Stimulated activated CD8-positive, alpha-beta memory T cell treated with anti-CD3 and anti-CD28 coated beads, Interleukin-12 subunit alpha, Interleukin-12 subunit beta, amount 100 ng/mL, for 4 hours (primary cell): ENCODE results near the gene MAN2B2.

Experiments used
- DNase-seq: peaks from one replicate; pipeline ENCODE4 v3.0.0-alpha.2; 2020; ENCODE audit warnings: low read depth

Gene MAN2B2

DNA sequence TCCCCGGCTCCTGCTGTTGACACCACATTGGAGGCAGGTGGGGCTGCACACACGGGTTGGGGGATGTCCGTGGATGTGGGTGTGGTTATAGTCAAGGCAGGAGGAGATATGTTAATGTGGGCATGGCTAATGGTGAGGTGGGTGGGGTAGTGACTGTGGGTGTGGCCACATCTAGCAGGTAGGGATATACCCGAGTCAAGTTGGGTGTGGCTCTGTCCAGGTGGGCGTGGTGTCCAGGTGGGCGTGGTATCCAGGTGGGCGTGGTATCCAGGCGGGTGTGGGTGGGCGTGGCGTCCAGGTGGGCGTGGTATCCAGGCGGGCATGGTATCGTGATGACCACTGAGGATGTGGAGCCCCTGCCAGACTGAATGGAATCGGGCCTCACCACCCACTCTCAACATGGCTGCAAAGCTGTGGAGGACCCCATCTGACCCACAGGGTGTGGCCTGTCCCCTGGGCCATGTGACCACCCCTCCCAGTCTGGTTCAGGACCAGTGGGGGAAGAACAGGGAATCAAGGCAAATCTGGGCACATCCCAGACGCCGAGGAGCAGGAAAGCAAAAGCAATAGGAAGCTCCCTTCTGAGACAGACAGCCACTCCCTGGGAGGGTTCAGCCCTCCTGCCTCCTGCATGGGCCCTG lies 21.0 kb downstream of the MAN2B2 start:
- DNase-seq: no peak

DNA sequence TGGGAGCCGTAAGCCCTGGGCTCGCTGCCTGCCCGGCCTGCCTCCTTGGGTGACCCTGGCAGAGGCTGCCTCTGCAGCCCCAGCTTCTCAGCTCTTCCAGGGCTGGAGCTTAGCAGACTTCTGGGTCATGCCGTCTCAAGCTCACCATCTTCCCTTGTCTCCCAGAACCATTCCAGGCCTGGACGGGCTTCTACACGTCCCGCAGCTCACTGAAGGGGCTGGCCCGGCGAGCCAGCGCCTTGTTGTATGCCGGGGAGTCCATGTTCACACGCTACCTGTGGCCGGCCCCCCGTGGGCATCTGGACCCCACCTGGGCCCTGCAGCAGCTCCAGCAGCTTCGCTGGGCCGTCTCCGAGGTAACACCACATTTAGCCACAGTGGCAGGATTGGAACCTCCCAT lies 22.0 kb downstream of the MAN2B2 start:
- DNase-seq: no peak

DNA sequence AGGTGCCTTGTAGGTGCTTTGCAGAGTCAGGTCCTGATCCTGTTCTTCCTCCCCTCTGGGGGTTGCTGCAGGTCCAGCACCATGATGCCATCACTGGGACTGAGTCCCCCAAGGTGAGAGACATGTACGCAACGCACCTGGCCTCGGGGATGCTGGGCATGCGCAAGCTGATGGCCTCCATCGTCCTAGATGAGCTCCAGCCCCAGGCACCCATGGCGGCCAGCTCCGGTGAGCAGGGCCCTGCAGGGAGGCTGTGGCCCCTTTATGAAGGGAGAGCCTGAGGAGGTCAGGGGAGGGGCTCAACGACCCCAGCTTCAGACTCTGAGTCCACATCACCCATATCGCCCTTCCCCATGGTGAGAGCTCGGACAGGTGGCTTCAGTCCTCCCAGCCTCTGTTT lies 23.1 kb downstream of the MAN2B2 start:
- no peak for DNase-seq

DNA sequence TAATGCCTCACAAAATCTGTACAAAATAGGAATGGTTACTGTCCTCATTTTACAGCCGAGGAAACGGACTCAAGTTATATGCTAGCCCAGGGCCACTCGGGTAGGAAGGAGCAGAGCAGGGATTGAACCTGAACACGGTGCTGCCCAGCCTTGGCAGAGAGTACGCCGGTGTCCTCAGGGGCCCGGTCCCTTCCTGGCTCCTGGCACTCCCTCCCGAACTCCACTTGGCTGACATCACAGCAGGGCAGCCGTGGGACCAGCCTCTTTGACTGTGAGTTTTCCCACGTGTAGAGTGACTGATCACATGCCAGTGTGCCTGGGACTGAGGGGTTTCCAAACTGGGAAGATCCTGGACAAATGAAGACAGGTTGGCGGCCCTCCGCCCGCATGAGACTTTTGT lies 23.7 kb downstream of the MAN2B2 start:
- no peak for DNase-seq

DNA sequence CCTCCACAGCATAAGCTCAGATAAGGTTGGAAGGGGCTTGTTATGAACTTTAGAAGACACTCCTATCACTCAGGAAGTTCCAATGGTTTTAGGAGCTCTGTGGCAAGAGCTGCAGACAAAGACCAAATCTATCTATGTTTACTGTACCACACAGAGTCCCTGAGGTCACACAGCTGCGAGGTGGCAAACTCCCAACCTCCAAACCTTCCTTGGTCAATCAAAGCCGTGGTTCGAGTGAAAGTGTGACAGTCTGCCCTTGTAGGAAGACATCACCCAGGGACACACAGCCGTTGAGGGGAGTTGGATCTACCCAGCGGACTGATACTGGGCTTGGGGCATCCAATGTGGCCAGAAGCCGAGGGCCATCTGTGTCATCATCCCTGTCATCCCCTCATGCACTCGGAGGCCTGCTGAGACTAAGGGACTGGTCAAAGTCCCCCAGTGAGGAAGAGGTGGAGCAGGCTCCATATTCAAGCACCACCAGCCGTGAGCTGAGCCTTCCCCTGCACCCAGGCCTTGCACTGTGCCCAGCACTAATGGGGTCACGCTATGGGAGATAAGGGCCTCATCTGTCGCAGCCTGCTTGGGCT lies 26.8 kb downstream of the MAN2B2 start:
- no peak for DNase-seq

DNA sequence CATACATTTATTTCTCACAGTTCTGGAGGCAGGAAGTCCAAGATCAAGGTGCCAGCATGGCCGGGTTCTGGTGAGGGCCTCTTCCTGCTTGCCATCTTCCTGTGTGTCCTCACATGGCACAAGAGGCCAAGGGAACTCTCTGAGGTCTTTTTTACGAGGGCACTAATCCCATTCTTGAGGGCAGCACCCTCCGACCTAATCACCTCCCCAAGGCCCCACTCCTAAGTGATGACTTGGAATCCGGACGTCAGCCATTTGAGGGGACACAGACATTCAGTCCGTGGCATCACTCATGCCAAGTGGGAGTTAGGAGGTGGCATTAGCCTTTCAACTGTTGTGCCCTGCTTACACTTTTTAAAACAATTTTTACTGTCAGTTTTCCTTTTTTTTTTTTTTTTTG lies 27.3 kb downstream of the MAN2B2 start:
- DNase-seq: no peak

DNA sequence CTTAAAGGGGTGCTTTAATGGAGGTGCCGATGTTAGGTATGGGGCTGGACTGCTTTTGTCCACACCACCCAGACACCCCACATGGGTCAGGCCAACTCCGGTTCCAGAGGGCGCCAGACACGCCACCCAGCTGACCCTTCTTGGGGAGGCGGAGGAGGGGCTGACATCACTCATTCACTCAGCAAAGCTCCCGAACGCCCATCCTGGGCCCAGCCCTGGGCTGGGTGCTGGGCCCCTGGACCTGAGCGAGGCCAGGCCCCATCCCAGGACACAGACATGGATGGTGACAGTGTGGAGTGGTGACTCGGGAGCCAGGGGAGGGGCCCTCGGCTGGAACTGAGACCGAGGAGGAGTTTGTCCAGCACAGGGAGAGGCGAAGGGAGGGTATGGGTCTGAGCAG lies 28.1 kb downstream of the MAN2B2 start:
- DNase-seq: no peak

DNA sequence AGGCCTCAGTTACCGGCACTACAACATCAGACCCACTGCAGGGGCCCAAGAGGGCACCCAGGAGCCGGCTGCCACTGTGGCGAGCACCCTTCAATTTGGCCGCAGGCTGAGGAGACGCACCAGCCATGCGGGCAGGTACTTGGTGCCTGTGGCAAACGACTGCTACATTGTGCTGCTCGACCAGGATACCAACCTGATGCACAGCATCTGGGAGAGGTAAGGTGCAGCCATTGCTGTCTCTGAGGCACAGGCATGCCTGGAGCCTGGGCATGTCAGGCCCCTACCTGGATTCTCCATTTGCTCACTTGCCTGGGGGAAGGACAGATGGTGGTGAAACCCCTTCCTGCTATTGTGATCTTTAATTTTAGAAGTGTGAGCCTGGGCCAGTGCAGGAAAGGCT lies 30.1 kb downstream of the MAN2B2 start:
- DNase-seq: no peak

DNA sequence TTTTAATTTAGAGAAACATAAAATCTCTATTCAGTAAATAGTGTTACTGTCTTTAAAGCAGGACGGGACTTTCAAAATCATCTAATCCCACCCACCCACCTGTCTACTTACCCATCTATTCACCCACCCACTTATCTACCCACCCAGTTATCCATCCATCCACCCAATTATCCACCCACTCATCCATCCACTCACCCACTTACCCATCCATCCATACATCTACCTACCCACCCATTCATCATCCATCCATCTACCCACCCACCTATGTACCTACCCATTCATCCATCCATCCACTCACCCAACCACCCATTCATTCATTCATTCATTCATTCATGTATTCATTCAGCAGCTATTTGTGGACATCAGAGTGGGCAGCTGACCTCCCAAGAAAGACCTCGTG lies 30.6 kb downstream of the MAN2B2 start:
- DNase-seq: no peak

DNA sequence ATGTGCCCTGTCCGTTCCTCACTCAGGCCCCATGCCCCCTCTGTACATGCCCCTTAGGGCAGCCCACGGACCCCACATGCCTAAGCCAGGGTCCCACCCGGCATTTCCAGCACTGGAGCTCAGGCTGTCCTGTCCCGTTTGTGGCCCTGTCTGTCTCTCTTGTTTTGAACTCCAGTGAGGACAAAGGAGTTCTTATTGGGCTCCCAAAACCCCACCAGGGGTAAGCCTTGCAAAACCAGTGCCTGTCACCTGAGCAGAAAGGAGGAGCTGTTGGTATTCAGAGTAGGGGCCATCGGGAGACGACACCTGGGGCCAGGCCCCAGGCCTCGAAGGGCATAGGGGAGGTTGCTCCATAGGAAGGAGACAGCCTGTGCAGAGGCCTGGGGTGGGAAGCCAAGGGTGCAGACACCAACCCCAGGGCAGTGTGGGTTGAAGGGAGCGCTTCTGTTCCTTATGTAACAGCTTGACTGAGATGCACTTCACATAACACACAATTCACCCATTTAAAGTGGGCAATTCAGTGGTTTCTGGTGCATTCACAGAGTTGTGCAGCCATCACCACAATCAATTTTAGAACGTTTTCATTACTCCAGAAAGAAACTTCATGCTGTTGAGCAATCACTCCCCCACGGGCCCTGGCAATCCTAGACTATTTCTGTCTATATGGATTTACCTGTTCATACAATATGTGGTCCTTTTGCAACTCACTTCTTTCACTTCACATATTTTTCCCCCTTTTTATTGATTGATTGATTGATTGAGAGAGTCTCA lies 31.7 kb downstream of the MAN2B2 start:
- DNase-seq: no peak

DNA sequence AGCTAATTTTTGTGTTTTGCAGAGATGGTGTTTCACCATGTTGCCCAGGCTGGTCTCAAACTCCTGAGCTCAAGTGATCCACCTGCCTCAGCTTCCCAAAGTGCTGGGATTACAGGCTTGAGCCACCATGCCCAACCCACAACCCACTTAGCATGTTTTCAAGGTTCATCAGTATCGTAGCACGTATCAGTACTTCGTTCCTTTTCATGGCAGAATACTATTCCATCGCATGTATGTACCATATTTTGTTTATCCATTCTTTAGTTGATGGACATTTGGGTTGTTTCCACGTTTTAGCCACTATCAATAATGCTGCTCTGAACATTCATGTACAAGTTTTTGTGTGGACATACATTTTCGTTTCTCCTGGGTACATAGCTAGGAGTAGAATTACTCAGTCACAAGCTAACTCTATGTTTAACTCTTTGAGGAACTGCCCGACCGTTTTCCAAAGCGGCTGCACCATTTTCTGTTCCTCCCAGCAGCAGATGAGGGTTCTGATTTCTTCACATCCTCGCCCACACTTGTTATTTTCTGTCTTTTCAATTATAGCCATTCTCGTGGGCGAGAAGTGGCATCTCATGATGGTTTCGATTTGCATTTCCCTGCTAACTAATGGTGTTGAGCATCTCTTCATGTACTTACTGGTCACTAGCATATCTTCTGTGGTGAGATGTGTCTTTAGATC lies 32.5 kb downstream of the MAN2B2 start:
- no peak for DNase-seq

DNA sequence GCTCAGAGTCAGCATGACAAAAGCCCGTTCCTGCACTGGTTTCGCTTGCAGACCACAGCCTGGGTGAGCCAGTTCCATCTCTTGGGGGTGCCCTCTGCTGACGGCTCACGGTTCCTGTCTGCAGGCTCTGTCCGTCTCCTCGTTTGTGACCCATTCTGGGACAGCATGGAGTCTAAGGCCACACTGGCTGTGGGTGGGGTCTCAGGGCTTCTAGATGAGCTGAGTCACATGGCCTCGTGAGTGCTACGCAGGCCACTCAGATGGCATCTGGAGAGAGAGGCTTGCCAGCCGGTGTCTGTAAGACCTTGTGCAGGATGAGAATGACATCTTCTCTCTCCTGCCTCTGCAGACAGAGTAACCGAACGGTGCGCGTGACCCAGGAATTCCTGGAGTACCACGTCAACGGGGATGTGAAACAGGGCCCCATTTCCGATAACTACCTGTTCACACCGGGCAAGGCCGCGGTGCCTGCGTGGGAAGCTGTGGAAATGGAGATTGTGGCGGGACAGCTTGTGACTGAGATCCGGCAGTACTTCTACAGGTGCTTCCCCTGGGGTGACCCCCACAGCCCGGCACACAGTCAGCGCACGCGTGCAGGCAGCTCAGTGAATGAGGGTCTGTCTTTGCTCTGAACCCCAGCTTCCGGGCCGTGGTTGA lies 33.9 kb downstream of the MAN2B2 start:
- no peak for DNase-seq

DNA sequence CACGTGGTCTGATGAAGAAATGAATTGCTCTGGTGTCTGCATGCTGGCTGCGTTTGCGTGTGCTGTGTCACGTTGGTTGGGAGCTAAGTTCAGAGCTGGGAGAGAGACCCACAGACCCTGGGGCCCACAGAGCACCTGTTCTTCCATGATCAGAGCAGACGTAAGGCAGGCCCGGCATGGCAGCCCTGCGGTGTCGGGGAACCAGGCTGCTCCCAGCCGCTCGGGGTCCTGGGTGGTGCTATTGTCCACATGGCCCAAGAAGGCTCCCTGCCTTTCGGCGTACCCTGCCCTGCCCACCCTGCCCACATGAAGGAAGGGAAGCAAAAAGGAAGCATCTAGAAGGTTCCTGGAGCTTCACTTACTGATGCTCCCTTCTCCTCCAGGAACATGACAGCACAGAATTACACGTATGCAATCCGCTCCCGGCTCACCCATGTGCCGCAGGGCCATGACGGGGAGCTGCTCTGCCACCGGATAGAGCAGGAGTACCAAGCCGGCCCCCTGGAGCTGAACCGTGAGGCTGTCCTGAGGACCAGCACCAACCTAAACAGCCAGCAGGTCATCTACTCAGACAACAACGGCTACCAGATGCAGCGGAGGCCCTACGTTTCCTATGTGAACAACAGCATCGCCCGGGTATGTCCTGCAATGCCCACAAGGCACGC lies 34.6 kb downstream of the MAN2B2 start:
- DNase-seq: no peak

DNA sequence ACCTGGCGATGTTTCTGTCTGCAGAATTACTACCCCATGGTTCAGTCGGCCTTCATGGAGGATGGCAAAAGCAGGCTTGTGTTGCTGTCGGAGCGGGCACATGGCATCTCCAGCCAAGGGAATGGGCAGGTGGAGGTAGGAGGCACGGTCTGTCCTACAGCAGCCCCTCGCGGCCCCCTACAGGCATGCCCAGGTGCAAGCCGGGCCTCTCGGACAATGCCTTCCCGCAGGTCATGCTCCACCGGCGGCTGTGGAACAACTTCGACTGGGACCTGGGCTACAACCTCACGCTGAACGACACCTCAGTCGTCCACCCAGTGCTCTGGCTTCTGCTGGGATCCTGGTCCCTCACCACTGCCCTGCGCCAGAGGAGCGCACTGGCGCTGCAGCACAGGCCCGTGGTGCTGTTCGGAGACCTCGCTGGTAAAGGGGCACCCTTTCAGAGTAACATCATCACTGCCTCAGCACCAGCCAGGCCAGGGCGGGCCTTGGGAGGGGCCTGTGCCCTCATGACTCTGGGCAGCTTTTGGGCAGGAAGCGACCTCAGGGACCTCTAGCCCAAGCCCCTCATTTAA lies 36.0 kb downstream of the MAN2B2 start:
- no peak for DNase-seq

DNA sequence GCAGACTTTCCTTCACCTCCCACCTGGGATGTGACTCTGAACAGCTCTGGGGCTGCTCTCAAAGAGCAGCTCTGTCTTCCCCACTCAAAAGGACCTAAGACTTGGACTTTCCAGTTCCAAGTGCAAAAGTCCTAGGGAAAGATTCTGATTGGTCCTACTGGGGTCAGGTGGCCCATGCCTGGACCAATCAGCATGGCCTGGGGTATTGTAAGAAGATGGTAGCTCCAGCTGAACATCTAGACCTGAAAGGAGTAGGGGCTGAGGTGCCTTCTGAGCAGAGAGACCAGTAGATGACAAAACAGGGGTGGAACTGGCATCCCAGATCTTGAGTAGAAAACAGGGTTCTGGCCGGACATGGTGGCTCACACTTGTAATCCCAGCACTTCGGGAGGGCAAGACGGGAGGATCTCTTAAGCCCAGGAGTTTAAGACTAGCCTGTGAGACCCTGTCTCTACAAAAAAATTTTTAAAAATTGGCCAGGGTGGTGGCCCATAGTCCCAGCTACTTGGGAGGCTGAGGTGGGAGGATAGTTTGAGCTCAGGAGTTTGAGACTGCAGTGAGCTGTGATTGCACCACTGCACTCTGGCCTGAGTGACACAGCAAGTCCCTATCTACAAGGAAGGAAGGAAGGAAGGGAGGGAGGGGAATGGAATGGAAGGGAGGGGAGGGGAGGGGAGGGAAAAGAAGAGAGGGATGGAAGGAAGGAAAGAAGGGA lies 38.1 kb downstream of the MAN2B2 start:
- no peak for DNase-seq

DNA sequence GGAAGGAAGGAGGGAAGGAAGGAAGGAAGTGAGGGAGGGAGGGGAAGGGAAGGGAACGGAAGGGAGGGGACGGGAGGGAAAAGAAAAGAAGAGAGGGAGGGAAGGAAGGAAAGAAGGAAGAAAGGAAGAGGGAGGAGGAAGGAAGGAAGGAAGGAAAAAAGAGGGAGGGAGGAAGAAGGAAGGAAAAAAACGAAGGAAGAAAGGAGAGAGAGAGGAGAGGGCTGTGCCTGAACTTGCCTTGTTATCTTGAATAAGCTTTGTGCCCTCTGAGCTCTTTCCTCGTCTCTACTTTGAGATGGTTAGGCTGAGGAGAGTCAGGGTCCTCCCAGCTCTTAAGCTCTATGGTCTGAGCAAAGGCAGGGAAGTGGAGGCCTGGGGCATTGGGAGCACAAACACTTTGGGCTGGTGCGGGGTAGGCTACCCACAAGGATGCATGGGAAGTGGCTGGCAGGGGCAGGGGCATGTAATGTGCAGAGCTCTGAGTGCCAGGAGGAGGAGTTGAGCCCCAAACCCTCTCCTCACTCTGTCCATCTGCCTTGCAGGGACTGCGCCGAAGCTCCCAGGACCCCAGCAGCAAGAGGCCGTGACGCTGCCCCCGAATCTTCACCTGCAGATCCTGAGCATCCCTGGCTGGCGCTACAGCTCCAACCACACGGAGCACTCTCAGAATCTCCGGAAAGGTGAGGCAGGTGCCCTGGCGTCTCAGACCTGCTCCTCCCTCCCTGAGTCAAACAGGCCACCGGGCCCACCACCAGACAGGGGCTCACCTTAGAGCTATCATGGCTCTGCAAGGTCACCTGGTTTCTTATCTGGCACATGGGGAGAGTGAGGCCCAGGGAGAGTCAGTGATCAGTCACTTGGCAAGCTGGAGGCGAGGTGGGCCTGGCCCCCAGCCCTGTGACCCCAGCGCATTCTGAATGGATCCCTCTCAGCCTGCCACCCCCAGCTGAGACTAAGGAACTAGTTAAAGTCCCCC lies 39.0 kb downstream of the MAN2B2 start:
- DNase-seq: no peak

DNA sequence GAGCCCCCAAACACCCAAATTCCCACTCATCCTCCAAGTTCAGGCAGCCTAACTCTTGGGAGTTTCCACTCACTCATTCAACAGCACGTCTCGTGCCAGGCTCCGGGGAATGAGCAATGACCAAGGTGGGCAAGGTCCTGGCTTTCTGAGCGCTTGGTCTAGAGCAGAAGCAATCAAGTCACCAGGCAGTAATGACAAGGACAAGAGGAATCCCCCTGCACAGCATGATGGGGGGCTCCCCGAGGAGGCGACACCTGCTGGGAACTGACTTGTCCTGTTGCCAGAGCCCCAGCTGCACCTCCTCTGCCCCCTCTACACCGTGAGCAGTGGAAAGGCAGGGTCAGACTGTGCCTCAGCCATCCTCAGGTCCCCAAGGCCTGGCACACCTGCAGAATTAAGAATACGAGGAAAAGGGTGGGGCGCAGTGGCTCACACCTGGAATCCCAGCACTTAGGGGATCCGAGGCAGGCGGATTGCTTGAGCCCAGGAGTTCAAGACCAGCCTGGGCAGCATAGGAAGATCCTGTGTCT lies 39.8 kb downstream of the MAN2B2 start:
- no peak for DNase-seq

DNA sequence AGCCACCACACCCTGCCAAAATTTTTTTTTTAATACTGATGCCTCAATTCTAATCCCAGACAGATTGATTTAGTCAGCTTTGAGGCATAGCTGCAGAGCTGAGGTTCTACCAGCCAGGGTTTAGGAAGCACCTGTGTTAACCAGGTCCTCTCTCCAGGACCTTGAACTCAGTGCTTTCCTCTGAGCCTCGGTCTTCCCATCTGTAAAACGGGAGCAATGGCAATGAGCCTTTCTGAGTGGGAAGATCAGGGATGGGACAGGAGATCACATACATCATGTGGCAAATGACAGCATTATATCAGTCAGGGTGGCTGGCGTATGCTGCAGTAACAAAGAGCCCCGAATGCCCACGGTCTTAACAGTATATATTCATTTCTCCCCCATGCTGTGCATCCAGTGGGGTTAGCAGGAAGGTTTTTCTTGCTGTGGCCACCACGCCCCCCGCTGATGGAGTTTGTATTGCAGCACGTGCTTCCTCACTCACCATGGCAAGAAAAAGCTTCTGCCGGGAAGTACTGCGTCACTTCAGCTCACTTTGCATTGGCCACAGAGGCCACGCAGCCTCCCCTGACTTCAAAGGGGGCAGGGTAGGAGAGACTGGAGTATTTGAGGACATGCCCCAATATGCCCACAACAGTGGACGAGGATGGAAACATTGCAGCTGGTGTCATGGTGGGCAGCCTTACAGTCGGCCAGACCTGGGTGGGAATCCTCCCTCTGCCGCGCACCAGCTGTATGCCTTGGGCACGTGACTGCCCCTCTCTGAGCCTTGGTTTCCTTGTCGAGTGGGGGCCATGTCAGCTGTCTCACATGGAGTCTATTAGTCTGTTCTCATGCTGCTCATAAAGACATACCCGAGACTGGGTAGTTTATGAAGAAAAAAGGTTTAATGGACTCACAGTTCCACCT lies 41.4 kb downstream of the MAN2B2 start:
- no peak for DNase-seq
